ENCODE results near the gene AQP1. TPM values are rescaled to one million over a fixed set of nuclear protein-coding genes. Genes with fewer than 3 reads are reported as not detected.

The AQP1 gene
- total and polyA plus RNA-seq, 8 donors = 3.8 to 158 (median 52.5) TPM

DNA sequence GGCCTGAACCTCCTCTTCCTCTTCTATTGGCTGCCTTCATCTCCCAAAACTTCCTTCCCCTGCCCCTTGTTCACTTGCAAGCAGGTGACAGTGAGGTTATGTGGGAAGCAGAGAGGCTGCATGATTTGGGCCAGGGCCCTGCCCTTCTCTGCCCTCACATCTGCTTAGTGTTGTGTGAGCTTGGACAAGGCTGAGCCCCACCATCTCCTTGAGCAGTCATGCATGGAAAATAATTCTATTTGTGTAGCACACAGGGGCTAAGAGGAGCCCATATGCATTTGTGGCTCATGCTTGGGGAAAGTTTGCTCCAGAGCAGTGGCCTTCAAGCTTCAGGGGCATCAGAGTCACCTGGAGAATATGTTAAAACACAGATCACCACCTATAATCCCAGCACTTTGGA lies 26.8 kb upstream of the AQP1 start:
- Histone ChIP-seq H3K9me3 (peaks cover 0 to under 1% (median 0%) of the 10 kb centered on the region in 4 donors), H3K36me3 (peaks cover 0 to 19% (median 0%) of the 10 kb centered on the region in 4 donors), H3K27me3 (no peaks in the 10 kb centered on the region), H3K27ac (no peak overlapping the region), H3K4me1 (peaks cover 0 to 43% (median 6%) of the 10 kb centered on the region in 4 donors), H3K4me3 (no peak overlapping the region)
- intact Hi-C loops (cut with DNase I; ENCODE audit: low total_unique reads) = no loop called here
- no peak for DNase-seq
- TF ChIP-seq CTCF (IDR thresholded peaks at IDR 0.05) (no peak), POLR2AphosphoS5 (IDR thresholded peaks at IDR 0.05) (no peak), EP300 (IDR thresholded peaks at IDR 0.05) (no peak), POLR2A (IDR thresholded peaks at IDR 0.05) (no peak)

DNA sequence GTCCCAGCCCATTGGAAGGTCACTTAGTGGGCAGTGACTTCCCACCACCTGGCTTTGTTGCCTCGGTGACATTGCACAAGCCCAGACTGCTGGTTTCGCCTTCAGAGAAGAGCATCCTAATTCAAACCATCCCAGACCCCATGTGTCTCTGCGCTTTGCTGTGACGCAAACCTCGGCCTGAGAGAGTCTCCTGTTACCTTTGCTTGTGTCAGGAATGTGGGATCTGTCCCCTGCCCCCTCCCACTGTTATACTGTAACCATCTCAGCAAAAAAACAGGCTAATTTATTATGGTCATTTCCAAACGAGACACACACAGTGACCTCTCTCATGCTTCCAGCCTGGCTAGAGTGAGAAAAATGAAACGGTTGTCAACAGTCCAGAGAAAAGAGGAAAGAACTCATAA lies 25.0 kb upstream of the AQP1 start:
- H3K9me3 ChIP-seq = peaks cover 0 to 11% (median 0%) of the 10 kb centered on the region in 4 donors
- peaks cover 0 to 29% (median 6%) of the 10 kb centered on the region in 4 donors for H3K4me1 ChIP-seq
- H3K4me3 ChIP-seq = no peak overlapping the region
- intact Hi-C loops (cut with DNase I; ENCODE audit: low total_unique reads) = no loop called here
- H3K27ac ChIP-seq = peak overlapping the region in 2 of 5 donors; percentile 17 to 46
- peak in 1 of 2 donors; percentile 46 for DNase-seq
- no peaks in the 10 kb centered on the region for H3K27me3 ChIP-seq
- 72 to 89% (median 86%) methylated on average over 7 of the region's 7 CpGs for WGBS, 5 donors
- peaks cover 0 to 19% (median 0%) of the 10 kb centered on the region in 4 donors for H3K36me3 ChIP-seq
- TF ChIP-seq EP300 (IDR thresholded peaks at IDR 0.05) (no peak), POLR2A (IDR thresholded peaks at IDR 0.05) (no peak), CTCF (IDR thresholded peaks at IDR 0.05) (no peak), POLR2AphosphoS5 (IDR thresholded peaks at IDR 0.05) (no peak)

DNA sequence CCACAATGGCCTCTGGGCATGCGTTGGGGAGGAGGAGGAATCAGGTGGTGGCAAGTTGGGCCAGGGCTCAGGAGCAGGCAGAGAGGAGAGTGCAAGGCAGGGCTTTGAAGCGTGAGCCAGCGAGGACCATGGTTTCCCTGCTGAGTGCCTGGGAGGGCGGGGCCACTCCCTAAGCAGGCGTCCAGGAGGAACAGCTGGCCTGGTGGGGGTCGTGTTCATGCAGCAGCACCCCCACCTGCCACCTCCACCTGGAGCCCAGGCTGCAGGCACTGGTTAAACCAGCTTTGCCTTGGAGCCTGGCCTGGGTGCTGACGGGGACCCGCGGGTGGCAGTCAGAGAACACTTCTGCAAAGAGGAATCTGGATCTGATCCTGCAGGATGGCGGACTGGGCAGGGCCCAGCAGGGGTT lies 24.2 kb upstream of the AQP1 start:
- 44 to 62% (median 53%) methylated on average over 5 to 10 of the region's 10 CpGs for WGBS, 5 donors

GRCh38 chr7:30888747-30889146 lies 22.9 kb upstream of the AQP1 start:
- TF ChIP-seq POLR2AphosphoS5 (IDR thresholded peaks at IDR 0.05) (peak in 1 of 3 donors; percentile 19), CTCF (IDR thresholded peaks at IDR 0.05) (no peak)
- peaks cover 0 to 24% (median 0%) of the 10 kb centered on the region in 4 donors for H3K36me3 ChIP-seq
- H3K27ac ChIP-seq = peak overlapping the region in 2 of 5 donors; percentile 16 to 46
- no peak overlapping the region for H3K4me3 ChIP-seq
- WGBS, 5 donors = 54 to 70% (median 61%) methylated on average over 3 of the region's 3 CpGs
- intact Hi-C loops (cut with DNase I; ENCODE audit: low total_unique reads) = no loop called here
- DNase-seq = peak in 1 of 2 donors; percentile 61
- H3K27me3 ChIP-seq = no peaks in the 10 kb centered on the region
- H3K4me1 ChIP-seq = peaks cover 0 to 35% (median 12%) of the 10 kb centered on the region in 4 donors
- H3K9me3 ChIP-seq = peaks cover 0 to 11% (median 0%) of the 10 kb centered on the region in 4 donors

More for the DNA sequence above, 24.2 kb upstream of the AQP1 start:
- Histone ChIP-seq H3K27ac (peak overlapping the region in 1 of 5 donors; percentile 46), H3K4me1 (peaks cover 0 to 26% (median 6%) of the 10 kb centered on the region in 4 donors), H3K9me3 (peaks cover 0 to 11% (median 0%) of the 10 kb centered on the region in 4 donors), H3K36me3 (peaks cover 0 to 26% (median 0%) of the 10 kb centered on the region in 4 donors), H3K27me3 (no peaks in the 10 kb centered on the region), H3K4me3 (no peak overlapping the region)
- TF ChIP-seq POLR2AphosphoS5 (IDR thresholded peaks at IDR 0.05) (no peak), CTCF (IDR thresholded peaks at IDR 0.05) (no peak), EP300 (IDR thresholded peaks at IDR 0.05) (no peak), POLR2A (IDR thresholded peaks at IDR 0.05) (no peak)
- DNase-seq = peak in 1 of 2 donors; percentile 43
- intact Hi-C loops (cut with DNase I; ENCODE audit: low total_unique reads) = no loop called here
